Esophagus muscularis mucosa (tissue), 4 donors: ENCODE data around the gene ZNF23. TPM values are rescaled to one million over a fixed set of nuclear protein-coding genes. Genes with fewer than 3 reads are reported as not detected.

ENCODE experiments used
- DNase-seq: peaks from one replicate; pipeline ENCODE4 v3.0.0-alpha.2; 2017; ENCODE audit errors: extremely low spot score
- H3K27ac ChIP-seq, 4 donors: fragments of 200-600 bp; sonication (generic); replicated peaks in 1 of 4; 1 replicate in 3 of 4; 2 replicates in 1 of 4; pipeline ENCODE4 v1.5.1; 2016 to 2019; ENCODE audit warnings: mild to moderate bottlenecking in 1 of 4
- H3K27me3 ChIP-seq, 4 donors: fragments of 200-600 bp; sonication (generic); one replicate each; pipeline versions ENCODE4 v1.5.1 to v1.6.0; 2016 to 2019
- H3K36me3 ChIP-seq, 4 donors: fragments of 200-600 bp; sonication (generic); one replicate each; pipeline ENCODE4 v1.5.1; 2016 to 2019
- H3K4me1 ChIP-seq, 4 donors: fragments of 200-600 bp; sonication (generic); one replicate each; pipeline ENCODE4 v1.5.1; 2016 to 2019
- H3K4me3 ChIP-seq, 4 donors: fragments of 200-600 bp; sonication (generic); 1 replicate in 2 of 4; 2 replicates in 2 of 4; pipeline ENCODE4 v1.5.1; 2016 to 2019; ENCODE audit warnings: mild to moderate bottlenecking in 4 of 4, moderate library complexity in 1 of 4
- H3K9me3 ChIP-seq, 4 donors: fragments of 200-600 bp; sonication (generic); 1 replicate in 3 of 4; 2 replicates in 1 of 4; pipeline ENCODE4 v1.5.1; 2016 to 2019
- CTCF ChIP-seq, 3 experiments: fragments of 200-600 bp in 2 of 3; fragments of 450-650 bp in 1 of 3; sonication (generic) in 2 of 3; IDR thresholded peaks; one replicate each; pipeline ENCODE4 v1.5.1; 2017 to 2019; ENCODE audit warnings: antibody characterized with exemption in 3 of 3, mild to moderate bottlenecking in 2 of 3, moderate library complexity in 1 of 3
- EP300 ChIP-seq: sonication (generic); formaldehyde crosslinking; IDR thresholded peaks from one replicate; pipeline ENCODE4 v1.6.1; 2017; ENCODE audit warnings: antibody characterized with exemption
- POLR2A ChIP-seq: fragments of 450-650 bp; IDR thresholded peaks from one replicate; pipeline ENCODE4 v1.6.1; 2017; ENCODE audit warnings: antibody characterized with exemption, moderate library complexity, mild to moderate bottlenecking, low read depth
- POLR2AphosphoS5 ChIP-seq, 2 donors: sonication (generic); formaldehyde crosslinking; IDR thresholded peaks; one replicate each; pipeline ENCODE4 v1.6.1; 2017; ENCODE audit warnings: antibody characterized with exemption in 2 of 2
- WGBS: methylation state at CpG from one replicate; pipeline ENCODE4 v1.1.5; 2018; 5-methylcytosine and 5-hydroxymethylcytosine counted together
- intact Hi-C: fragments of 100-400 bp; cut with DNase I; formaldehyde crosslinking; loops from one replicate; pipeline ENCODE4 v1.15.1; 2023
- total RNA-seq, 4 donors: library from RNA; depleted of rRNA; stranded (reverse); fragments of >200 nt; gene quantifications; one replicate each; pipeline versions ENCODE4 v1.1.0 to v1.2.1, GENCODE V29; 2016

The ZNF23 gene
- total RNA-seq, 4 donors from 2014 or later, result 9.4 to 12.5 (median 11.2) TPM

- no peaks in the 10 kb centered on the region for H3K36me3 ChIP-seq
- DNase-seq, result no peak
- no peak overlapping the region for H3K27ac ChIP-seq
- no peaks in the 10 kb centered on the region for H3K27me3 ChIP-seq
- no peak overlapping the region for H3K4me3 ChIP-seq
- 78% methylated on average over 2 of the region's 2 CpGs for WGBS
- intact Hi-C loops, result no loop called here
- no peaks in the 10 kb centered on the region for H3K9me3 ChIP-seq
- H3K4me1 ChIP-seq, result no peaks in the 10 kb centered on the region
- no peak for TF ChIP-seq POLR2AphosphoS5 (IDR thresholded peaks at IDR 0.05)
- TF ChIP-seq CTCF (IDR thresholded peaks at IDR 0.05), result no peak
- no peak for TF ChIP-seq EP300
- TF ChIP-seq POLR2A, result no peak
Measured at GRCh38 chr16:71500964-71501363, 38.9 kb upstream of the ZNF23 start.

- H3K4me3 ChIP-seq, result no peak overlapping the region
- H3K4me1 ChIP-seq, result no peaks in the 10 kb centered on the region
- no peaks in the 10 kb centered on the region for H3K9me3 ChIP-seq
- H3K27me3 ChIP-seq, result no peaks in the 10 kb centered on the region
- no peak for TF ChIP-seq POLR2A
- TF ChIP-seq CTCF (IDR thresholded peaks at IDR 0.05), result peak; percentile 68 to 70 (median 68)
- no peak for DNase-seq
- H3K36me3 ChIP-seq, result no peaks in the 10 kb centered on the region
- intact Hi-C loops, result loop anchor here (1.0 kb wide), 1 partner anchor 87 kb away; no protein-coding TSS in a partner anchor
- H3K27ac ChIP-seq, result no peak overlapping the region
- 5% methylated on average over 3 of the region's 3 CpGs for WGBS
Measured at GRCh38 chr16:71499775-71500364, 37.8 kb upstream of the ZNF23 start.

GRCh38 chr16:71498031-71498430, 36.0 kb upstream of the ZNF23 start:
- 84% methylated on average over 3 of the region's 3 CpGs for WGBS
- no peak overlapping the region for H3K4me3 ChIP-seq
- H3K27me3 ChIP-seq, result no peaks in the 10 kb centered on the region
- no peaks in the 10 kb centered on the region for H3K9me3 ChIP-seq
- no peaks in the 10 kb centered on the region for H3K4me1 ChIP-seq
- H3K27ac ChIP-seq, result no peak overlapping the region
- no peaks in the 10 kb centered on the region for H3K36me3 ChIP-seq
- DNase-seq, result no peak
- intact Hi-C loops, result no loop called here
- TF ChIP-seq POLR2AphosphoS5 (IDR thresholded peaks at IDR 0.05), result no peak
- no peak for TF ChIP-seq CTCF (IDR thresholded peaks at IDR 0.05)
- TF ChIP-seq EP300, result no peak
- no peak for TF ChIP-seq POLR2A

- no peak for DNase-seq
- intact Hi-C loops, result loop anchor here (5.0 kb wide), 1 partner anchor 41 kb away; no protein-coding TSS in a partner anchor
- Histone ChIP-seq H3K27ac (no peak overlapping the region), H3K4me3 (no peak overlapping the region), H3K4me1 (no peaks in the 10 kb centered on the region), H3K9me3 (no peaks in the 10 kb centered on the region), H3K27me3 (no peaks in the 10 kb centered on the region), H3K36me3 (no peaks in the 10 kb centered on the region)
- no peak for TF ChIP-seq EP300
- TF ChIP-seq CTCF (IDR thresholded peaks at IDR 0.05), result no peak
- no peak for TF ChIP-seq POLR2A
- TF ChIP-seq POLR2AphosphoS5 (IDR thresholded peaks at IDR 0.05), result no peak
- 90% methylated on average over 3 of the region's 3 CpGs for WGBS
Measured at GRCh38 chr16:71493213-71493612, 31.2 kb upstream of the ZNF23 start.

GRCh38 chr16:71492786-71493185, 30.7 kb upstream of the ZNF23 start:
- H3K4me3 ChIP-seq, result no peak overlapping the region
- intact Hi-C loops, result loop anchor here (5.0 kb wide), 1 partner anchor 40 kb away; no protein-coding TSS in a partner anchor
- no peaks in the 10 kb centered on the region for H3K36me3 ChIP-seq
- H3K4me1 ChIP-seq, result no peaks in the 10 kb centered on the region
- H3K27me3 ChIP-seq, result no peaks in the 10 kb centered on the region
- DNase-seq, result no peak
- WGBS, result 64% methylated on average over 2 of the region's 2 CpGs
- no peak overlapping the region for H3K27ac ChIP-seq
- TF ChIP-seq CTCF (IDR thresholded peaks at IDR 0.05) (no peak), EP300 (no peak), POLR2A (no peak), POLR2AphosphoS5 (IDR thresholded peaks at IDR 0.05) (no peak)
- no peaks in the 10 kb centered on the region for H3K9me3 ChIP-seq
